GM19099 (cell line): ENCODE data around the gene TEDC2.

ENCODE experiments used
- POLR2A ChIP-seq: IDR thresholded peaks from 3 replicates; pipeline ENCODE4 v1.6.1; 2011; ENCODE audit warnings: low read depth; ENCODE audit not compliant: insufficient read length; ENCODE audit errors: extremely low read depth

Gene TEDC2

GRCh38 chr16:2468725-2469398 is 9.0 kb downstream of the TEDC2 start:
- peak; percentile 28 for TF ChIP-seq POLR2A

GRCh38 chr16:2469399-2470233 is 9.7 kb downstream of the TEDC2 start:
- no peak for TF ChIP-seq POLR2A

DNA sequence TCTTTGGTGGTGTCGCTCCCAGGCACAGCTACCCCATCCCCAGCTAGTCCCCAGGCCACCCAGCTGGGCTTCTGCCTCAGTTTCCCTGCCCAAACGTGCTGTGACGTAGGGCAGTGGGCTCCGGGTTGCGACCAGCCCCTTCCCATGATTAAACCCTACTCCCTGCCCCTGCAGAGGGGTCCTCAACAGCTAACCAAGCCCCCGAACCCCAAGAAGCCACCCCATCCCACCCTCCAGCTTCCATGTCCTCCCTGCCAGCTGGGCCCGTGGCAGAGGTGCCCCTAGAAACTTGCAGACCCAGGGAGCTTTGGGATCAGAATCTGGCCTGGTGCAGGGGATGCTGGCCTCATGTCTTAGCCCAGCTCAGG is 10.3 kb downstream of the TEDC2 start:
- TF ChIP-seq POLR2A, result no peak

DNA sequence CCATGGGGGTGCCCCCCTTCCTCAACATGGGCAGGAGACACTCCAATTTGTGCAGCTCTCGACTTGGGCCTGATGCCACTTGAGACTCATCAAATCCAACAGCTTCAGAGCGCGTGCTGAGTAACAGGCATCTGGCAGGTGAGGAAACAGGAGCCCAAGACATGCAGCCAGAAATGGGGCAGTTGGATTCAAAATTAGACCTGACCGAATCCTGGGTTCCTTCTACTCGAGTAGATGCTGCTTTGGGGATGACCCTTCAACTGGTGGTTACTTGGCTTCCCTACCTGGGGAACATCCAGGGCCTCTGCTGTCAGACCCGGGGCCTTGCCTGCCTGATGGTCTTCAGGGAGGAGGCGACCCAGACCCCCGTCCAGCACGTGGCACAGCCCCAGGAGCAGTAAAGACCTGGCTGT is 10.7 kb downstream of the TEDC2 start:
- TF ChIP-seq POLR2A, result no peak

GRCh38 chr16:2471016-2471652 is 11.2 kb downstream of the TEDC2 start, which contains the start of gene NTN3:
NTN3 (plus strand) TSS chr16:2471297; CDS start chr16:2471702, 405 bp downstream.
- no peak for TF ChIP-seq POLR2A

GRCh38 chr16:2471653-2472487 is 12.0 kb downstream of the TEDC2 start:
- no peak for TF ChIP-seq POLR2A

DNA sequence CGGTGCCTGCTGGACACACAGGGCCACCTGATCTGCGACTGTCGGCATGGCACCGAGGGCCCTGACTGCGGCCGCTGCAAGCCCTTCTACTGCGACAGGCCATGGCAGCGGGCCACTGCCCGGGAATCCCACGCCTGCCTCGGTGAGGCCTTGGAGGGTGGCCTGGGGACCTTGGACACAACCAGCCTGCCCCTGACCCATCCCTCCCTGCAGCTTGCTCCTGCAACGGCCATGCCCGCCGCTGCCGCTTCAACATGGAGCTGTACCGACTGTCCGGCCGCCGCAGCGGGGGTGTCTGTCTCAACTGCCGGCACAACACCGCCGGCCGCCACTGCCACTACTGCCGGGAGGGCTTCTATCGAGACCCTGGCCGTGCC is 12.6 kb downstream of the TEDC2 start:
- no peak for TF ChIP-seq POLR2A

DNA sequence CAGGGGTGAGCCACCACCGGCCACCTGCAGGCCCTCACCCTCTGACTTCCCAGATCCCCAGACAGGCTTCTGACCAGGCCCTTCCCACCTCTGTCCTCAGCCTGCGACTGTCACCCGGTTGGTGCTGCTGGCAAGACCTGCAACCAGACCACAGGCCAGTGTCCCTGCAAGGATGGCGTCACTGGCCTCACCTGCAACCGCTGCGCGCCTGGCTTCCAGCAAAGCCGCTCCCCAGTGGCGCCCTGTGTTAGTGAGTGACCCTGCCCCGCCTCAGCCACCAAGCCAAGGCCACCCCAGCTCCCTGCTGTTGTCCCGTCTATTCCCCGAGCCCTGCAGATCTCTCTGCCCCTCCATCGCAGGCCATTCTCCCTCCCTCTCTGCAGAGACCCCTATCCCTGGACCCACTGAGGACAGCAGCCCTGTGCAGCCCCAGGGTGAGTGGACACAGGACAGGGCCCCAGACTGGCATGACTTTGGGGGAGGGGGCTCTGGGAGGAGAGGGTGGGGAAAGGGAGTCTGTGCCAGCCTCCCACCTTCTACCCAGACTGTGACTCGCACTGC is 13.1 kb downstream of the TEDC2 start:
- TF ChIP-seq POLR2A, result no peak

- TF ChIP-seq POLR2A, result no peak
Observed at GRCh38 chr16:2473446-2473926, 13.6 kb downstream of the TEDC2 start.

- TF ChIP-seq POLR2A, result no peak
Observed at GRCh38 chr16:2473999-2474876, 14.3 kb downstream of the TEDC2 start.

DNA sequence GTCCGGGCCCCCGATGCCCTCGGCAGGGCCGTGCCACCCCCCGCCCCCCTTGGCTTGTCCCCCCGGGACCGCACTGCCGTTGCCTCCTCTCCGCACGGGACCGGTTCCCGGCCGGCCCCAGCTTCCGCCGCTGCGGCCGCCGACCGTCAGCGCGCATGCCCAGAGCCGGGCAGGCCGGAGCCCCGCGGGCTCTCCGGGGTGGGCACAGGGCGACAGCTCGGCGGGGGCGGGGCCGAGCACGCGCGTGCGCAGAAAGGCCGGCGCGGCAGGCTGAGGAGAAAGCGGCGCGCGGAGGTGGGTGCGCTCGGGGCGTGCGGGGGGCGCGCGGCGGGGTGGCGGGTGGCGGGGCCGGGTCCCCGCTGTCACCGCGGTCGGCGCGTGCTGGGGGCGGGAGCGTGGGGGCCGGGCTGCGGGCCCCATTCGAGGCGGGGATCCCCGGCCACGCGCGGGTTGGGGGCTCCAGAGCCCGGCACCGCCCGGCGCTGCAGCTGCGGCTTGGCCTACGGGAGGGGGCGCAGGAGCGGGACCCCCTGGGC is 15.0 kb downstream of the TEDC2 start, which contains the start of gene TBC1D24:
Gene TBC1D24, plus strand, starts transcription at position 251 of the 536 bp plus-strand sequence. CDS start 21,022 bp downstream, outside the sequence.
- TF ChIP-seq POLR2A, result peak; percentile 76

- no peak for TF ChIP-seq POLR2A
Observed at GRCh38 chr16:2475413-2476344, 15.8 kb downstream of the TEDC2 start.
